NCI-H82 (cell line): ENCODE results near the gene TAGLN.

ENCODE experiments used
- DNase-seq: peaks from one replicate; lab custom pipeline; 2025; lab: John Stamatoyannopoulos, UW

The TAGLN gene

DNA sequence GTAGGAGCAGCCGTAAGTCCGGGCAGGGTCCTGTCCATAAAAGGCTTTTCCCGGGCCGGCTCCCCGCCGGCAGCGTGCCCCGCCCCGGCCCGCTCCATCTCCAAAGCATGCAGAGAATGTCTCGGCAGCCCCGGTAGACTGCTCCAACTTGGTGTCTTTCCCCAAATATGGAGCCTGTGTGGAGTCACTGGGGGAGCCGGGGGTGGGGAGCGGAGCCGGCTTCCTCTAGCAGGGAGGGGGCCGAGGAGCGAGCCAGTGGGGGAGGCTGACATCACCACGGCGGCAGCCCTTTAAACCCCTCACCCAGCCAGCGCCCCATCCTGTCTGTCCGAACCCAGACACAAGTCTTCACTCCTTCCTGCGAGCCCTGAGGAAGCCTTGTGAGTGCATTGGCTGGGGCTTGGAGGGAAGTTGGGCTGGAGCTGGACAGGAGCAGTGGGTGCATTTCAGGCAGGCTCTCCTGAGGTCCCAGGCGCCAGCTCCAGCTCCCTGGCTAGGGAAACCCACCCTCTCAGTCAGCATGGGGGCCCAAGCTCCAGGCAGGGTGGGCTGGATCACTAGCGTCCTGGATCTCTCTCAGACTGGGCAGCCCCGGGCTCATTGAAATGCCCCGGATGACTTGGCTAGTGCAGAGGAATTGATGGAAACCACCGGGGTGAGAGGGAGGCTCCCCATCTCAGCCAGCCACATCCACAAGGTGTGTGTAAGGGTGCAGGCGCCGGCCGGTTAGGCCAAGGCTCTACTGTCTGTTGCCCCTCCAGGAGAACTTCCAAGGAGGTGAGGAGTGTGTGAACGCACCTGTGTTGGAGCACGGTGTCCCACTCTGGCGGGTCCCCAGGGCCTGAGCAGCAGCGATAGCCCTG is at the start of gene TAGLN:
TSS of gene TAGLN (plus strand) at position 318 of the 863 bp plus-strand sequence. CDS start 3,644 bp downstream, outside the sequence.
- no peak for DNase-seq

DNA sequence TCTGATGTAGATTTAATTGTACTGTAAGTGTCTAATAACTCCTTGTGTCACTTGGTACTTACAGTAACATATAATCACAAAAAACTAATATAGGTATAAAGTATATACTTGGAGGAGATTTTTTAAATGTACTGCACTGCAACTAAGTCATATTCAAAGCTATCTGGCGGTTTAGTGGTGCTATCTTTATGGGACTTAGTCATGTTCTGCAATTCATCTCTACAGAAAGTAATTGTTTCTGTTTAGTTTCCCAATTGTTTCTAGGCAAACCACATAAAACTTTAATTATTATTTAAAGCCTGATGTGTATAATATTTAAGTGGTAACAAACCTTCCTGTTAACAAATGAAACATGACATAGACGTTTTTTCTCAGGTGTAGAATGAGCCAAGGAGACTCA is 47.1 kb upstream of the TAGLN start:
- DNase-seq: no peak

DNA sequence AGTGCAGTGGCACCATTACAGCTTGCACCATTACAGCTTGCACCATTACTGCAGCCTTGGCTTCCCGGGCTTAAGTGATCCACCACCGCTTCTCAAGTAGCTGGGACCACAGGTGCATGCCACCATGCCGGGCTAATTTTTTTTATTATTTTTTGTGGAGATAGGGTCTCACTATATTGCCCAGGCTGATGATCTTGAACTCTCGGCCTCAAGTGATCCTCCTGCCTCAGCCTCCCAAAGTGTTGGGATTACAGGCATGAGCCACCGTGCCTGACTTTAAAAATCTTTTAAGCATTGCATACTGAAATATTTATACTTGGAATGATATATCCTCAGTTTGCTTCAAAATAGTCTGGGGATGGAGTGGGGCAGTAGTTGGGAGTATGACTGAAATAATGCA is 44.7 kb upstream of the TAGLN start:
- no peak for DNase-seq

DNA sequence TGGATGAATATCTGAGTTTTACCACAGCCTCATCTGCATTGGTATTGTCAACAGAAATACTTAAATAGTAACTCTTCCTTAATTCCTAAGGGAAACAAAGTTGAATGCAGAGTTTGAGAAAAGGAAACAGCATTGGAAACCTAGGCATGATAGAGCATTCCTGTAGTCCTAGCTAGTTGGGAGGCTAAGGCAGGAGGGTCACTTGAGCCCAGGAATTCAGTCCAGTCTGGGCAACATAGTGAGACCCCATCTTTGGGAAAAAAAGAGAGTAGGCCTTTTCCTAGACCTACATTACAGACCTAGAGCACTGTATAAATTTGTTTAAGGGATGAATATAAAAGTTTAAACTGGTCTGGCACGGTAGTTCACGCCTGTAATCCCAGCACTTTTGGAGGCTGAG is 41.7 kb upstream of the TAGLN start:
- DNase-seq: no peak

DNA sequence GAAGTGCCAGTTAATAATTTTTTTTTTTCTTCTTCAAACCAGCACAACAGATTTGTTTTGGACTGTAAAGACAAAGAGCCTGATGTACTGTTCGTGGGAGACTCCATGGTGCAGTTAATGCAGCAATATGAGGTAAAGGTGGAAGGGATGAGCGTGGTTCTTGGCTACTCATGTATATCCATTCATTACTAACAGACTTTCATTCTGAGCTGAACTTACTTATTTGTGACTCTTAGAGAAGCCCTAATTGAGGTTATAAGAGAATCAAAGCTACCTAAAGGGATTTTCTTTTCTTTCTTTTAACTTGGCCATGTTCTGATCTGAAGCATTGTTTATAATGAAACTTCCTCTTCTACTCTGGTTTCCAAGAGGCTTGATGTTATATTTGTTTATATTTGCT is 39.3 kb upstream of the TAGLN start:
- no peak for DNase-seq

DNA sequence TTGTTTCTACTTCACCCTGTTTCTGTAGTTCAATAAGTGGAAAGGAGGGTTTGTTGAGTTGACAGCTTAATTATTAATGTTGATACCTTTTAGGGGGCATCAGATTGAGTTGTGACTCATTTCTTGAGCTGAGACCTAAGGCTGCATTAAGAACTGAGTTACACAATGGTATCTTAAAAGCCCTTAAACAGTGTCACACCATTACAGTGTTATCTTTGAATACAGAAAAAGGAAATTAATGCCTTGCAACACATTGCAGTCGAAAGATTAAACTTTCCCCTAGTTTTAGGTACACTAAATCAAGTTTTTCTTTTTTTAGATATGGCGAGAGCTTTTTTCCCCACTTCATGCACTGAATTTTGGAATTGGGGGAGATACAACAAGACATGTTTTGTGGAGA is 38.3 kb upstream of the TAGLN start:
- no peak for DNase-seq

DNA sequence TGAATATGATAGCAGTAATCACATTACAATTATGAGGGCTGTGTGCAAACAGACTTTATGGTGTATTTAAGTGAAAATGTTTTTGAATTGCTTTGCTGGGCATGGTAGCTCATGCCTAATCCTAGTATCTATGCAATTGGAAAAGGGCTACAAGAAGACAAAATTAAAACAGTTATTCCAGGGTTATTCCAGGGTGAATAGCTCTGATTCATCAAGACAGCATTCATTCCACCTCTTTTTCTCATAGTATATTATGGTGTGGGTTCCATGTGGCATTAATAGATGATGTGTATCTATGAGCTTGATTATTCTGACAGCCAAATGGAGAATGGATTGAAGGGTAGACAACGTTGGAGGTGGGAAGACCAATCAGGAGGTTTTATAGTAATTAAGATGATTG is 32.7 kb upstream of the TAGLN start:
- no peak for DNase-seq

DNA sequence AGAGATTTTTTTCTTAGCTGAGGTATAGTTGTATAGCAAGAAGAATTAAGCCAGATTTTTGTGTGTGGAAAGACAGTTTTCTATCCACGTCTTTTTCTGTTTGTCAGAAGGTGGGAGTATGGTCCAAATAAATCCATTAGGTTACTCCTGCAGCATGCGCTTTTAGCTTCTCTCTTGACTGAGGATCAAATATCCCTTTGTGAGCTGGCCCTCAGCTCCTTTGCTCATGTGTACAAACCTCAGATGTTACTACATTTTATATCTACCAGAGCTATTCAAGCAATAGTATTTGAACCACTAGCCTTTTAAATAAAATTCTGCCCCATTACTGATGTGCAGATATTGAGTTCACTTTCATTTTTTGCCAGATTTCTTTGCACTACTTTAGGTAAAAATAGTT is 29.4 kb upstream of the TAGLN start:
- no peak for DNase-seq

DNA sequence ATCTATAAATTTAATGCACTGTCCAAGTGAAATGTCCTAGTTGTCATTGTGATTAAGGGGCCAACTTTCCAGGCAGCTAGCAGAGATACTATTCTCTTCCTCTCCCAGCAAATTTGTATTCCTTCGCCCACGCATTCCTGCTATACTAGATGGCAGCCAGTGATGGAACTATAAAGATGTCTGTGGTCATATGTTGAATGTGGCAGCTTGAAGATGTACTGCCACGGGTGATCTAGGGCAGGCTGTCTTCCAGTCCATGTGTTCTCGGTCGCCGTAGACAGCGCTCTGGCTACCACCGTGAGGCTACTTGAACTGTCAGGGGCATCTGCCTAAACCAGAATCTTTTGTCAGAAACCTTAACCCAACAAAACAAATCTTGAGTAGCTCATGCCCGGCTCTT is 29.0 kb upstream of the TAGLN start:
- DNase-seq: no peak

DNA sequence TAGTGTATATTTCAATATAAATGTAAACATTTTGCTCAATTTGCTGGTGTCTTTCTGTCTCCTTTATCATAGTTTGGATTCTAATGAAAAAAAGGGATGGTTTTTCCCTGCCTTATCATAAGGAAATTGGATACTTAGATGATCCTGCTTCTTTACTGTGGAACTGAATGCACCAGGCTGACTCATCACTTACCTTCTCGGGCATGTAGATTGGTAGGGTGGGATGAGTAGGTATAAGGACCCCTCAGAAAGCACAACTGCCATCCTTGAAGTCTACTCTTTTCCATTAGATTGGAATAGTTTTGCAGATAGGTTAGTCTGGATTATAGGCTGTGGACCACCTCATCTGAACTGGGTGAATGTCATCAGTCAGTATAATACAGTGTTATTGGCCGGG is 28.2 kb upstream of the TAGLN start:
- DNase-seq: no peak

DNA sequence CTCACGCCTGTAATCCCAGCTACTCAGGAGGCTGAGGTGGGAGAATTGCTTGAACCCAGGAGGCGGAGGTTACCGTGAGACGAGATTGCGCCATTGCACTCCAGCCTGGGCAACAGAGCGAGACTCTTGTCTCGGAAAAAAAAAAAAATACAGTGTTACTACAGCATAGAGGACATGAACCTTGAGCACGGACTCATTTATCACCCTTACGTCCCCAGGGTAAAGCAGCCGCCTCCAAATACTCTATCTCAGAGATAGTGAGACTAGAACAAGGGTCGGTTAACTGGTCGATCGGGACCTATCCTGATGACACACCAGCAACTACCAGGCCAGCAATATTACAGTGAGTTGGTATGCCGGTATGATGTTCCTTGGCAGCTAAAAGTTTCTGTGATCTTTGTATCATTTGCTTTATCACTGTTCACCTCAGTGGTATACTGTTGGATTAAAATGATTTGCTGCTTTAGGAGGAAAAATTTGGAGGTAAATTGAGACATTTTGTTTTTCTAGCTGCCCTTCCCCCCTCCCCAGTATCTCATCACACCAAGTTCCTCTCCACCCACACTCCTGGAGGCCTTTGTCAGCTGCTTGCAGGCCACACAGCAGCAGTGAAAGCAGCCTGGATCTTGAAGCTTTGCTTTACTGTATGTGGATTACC is 27.6 kb upstream of the TAGLN start:
- peak; percentile 18 for DNase-seq

DNA sequence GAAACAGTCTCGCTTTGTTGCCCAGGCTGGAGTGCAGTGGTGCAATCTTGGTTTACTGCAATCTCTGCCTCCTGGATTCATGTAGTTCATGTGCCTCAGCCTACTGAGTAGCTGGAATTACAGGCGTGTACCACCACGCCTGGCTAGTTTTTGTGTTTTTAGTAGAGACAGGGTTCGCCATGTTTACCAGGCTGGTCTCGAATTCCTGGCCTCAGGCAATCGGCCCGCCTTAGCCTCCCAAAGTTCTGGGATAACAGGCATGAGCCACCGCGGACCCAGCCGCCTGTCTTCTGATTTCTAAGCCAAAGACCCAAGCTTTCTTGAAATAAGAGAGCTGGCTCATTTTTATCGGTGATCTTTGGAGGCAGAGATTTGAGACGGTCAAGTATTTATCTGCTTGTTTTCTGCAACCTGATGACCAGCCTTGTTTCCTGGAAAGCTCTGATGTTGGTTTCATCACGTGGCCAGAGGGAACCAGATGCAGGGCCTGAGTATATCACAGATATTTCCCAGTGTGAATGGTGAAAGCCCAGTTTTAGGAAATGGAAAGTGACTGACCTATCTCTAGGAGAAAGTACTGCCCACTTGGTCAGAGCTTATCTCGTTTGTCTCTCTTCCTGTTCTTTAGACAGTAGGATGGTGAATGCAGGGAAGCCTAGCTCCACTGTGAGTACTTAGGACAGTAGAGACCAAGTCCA is 26.3 kb upstream of the TAGLN start:
- peak; percentile 50 for DNase-seq

DNA sequence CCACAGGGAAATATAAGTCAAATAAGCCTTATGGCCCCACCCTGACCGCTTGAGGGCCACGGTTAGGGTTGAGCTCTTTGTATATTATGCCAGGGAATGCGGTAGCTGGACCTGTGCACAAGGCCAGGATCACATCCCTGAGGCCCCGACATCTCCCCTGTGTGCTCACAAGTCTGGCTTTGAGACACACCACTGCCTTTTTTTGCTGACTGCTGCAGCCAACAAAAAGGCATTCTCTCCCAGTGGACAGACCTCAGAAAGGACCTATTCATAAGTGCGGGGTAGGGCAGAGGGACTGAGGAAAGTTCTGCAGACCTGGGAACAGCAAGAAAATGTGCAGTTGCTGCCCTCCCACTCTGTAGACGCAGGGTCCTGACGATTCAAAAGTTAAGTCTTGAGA is 24.1 kb upstream of the TAGLN start:
- DNase-seq: no peak

DNA sequence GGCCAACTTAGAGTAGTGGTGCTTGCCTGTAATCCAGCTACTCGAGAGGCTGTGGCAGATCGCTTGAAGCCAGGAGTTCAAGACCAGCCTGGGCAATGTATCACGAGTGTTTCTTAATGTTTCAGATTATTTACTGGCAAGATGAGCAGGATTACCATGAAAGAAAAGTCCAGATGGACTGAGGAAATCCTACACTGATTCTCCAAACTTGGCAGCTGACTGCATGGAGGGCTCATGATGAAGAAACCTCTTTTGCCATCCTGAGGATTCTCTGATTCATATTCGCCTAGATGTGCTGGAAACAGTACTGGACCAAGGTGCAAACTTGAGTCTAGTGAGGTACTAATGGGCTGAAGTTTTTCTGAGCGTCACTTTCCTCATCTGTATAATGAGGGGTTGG is 23.4 kb upstream of the TAGLN start:
- peak; percentile 32 for DNase-seq

DNA sequence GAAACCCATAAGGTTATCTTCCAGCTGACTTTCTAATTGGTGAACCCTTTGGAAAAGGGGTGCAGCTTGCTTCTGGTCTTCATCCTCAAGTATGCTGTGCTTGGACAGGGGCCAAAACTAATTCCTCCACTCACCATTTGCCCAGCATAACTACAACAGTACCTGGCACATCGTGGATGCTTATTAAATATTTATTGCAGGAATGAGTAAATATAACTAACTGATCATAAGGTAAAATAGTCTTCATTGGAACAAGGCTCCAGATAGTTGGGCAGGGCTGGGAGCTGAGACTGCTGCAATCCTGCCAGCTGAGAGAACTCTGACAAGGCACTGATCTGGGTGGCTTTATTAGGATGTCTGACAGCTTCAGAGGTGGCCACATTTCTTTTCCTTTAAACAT is 23.0 kb upstream of the TAGLN start:
- DNase-seq: no peak

DNA sequence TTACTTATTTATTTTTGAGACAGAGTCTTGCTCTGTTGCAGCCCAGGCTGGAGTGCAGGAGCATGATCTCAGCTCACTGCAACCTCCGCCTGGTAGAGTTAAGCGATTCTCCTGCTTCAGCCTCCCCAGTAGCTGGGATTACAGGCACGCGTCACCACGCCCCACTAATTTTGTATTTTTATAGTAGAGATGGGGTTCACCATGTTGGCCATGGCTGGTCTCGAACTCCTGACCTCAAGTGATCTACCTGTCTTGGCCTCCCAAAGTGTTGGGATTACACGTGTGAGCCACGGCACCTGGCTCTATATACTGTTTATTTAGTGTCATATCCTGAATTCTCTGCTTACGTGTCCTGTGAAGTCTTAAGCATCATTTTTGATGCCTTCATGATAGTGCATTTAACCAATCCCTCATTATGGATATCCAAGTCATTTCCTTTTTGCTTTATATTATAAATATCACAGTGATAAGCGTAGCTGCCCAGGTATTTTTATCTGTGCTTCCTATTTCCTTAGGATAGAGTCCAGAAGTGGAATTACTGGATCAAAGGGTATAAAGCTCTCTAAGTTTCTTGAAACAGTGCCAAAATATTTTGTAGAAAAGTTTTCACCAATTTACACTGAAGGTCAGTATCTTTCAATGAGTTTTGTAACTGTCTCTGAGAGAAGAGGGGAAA is 21.5 kb upstream of the TAGLN start:
- no peak for DNase-seq

DNA sequence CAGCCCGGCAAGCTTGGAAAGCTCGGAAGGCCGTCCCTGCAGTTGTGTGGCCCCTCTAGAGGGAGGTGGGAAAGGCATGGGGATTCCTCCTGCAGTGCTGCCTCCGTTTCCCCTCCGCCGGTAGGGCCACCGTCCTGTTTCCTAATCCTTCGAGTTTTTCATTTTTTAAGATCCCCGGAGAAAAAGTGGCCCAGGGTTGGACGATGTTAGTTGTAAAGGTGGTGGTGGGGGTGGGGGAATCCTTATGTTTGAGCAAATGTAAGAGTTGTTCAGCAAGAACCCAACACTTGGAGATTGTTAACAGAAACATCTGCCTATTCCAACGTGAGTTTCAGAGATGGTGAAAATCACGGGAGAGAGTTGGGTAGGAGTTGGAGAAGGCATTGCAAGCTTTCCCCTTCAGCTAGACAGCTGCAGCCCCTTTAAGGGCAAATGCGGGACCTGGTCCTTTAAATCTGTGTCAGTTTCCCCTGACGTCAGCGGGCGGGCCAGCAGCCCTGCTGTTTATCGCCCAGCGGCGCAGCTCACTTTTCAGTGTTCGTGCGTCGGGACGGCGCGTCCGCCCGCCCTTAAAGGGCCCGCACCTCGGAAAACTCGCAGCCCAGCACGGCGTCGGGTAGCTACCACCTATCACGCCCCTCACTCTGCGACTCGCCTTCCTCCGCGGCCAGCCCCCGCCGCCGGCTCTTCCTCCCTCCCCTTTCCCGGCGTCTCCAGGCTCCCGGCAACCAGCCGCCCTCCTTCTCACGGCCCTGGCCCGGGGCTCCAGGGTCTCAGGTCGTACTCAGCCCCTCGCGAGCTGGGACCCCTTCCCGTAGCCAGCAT is 20.7 kb upstream of the TAGLN start, which contains the start of gene SIDT2:
TSS of gene SIDT2 (plus strand) at position 534 of the 825 bp plus-strand sequence. CDS start 521 bp downstream, outside the sequence.
- DNase-seq: peak; percentile 96

DNA sequence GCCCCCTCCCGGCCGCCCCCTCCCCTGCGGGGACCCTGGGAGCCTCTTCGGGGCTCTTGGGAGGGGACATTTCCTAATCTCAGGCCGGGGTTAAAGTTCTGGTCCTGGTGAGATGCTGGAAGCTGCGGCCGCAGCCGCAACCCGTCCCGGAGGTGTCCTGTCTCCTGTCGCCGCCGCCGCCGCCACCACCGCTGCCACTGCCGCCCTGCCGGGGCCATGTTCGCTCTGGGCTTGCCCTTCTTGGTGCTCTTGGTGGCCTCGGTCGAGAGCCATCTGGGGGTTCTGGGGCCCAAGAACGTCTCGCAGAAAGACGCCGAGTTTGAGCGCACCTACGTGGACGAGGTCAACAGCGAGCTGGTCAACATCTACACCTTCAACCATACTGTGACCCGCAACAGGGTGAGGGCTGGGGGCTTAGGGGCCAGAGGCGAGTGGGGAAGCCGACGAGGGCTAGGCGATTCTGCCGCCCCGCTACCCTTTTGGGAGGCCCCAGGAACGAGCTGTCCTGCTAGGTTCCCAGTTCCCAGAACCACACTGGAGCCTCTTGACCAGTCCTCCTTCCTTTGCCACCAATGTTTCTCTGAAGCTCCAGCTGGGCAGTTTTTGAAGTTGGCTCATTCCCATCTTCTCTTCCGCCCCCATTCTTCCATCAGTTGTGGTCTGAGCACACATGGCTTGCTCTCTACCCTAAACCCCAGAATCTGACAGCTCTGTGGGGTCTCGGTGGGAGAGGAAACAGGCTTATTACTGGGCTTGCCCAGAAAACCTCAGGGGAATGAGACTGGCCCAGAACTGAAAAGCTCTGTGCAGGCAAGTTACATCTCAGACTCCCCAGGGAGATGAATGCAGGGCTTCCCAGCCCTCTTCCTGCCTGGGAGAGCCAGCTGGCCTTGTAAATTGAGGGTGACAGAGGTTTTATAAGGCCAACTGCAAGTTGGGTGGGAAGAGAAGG is 19.8 kb upstream of the TAGLN start:
- DNase-seq: peak; percentile 64

DNA sequence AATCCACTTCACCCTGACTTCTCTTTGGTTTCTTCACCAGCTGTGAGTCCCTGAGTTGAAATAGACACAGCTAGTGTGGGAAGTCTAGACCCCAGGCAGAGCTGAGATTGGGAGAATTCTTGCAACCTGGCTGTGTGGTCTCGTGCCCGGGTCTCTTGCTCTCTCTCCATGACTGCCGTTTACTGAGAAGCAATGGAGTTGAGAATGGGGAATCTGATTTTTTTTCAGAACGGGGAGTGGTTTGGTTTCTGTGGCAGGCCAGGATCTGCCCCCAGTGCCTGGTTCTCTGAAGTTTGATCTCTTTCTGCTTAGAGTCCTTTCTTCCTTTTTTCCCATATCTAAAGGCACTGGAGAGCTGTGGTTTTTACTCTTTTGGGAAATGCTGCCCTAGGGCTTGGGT is 19.1 kb upstream of the TAGLN start:
- no peak for DNase-seq
